ENCODE measurements around the gene HOXA13. TPM values are rescaled to one million over a fixed set of nuclear protein-coding genes. Genes with fewer than 3 reads are reported as not detected.

Gene HOXA13
- total RNA-seq, 1 experiment from 2014 or later = not detected

- Histone ChIP-seq H4K20me1 (ENCODE audit: control insufficient read depth, insufficient read depth, insufficient read length) (no peaks in the 10 kb centered on the region), H4K5ac (ENCODE audit: insufficient read length, low read depth, low read length) (no peak overlapping the region), H2BK15ac (ENCODE audit: low read depth, low read length) (no peak overlapping the region), H3K14ac (ENCODE audit: insufficient read depth, low read length) (no peak overlapping the region), H3K23me2 (ENCODE audit: insufficient read length, low read depth, low read length, poor library complexity, severe bottlenecking) (no peaks in the 10 kb centered on the region), H3K27me3 (ENCODE audit: insufficient read depth, low read length) (peaks cover 97% of the 10 kb centered on the region), H3K79me1 (ENCODE audit: insufficient read depth, low read depth, low read length, poor library complexity, severe bottlenecking) (no peaks in the 10 kb centered on the region), H3K4me2 (ENCODE audit: insufficient read depth, insufficient read length, low read length) (no peak overlapping the region), H2BK20ac (ENCODE audit: low read depth, low read length, poor library complexity, severe bottlenecking) (no peak overlapping the region), H2BK12ac (ENCODE audit: insufficient read length, low read depth, low read length) (no peak overlapping the region), H3K4me1 (ENCODE audit: insufficient read depth, low read length) (no peaks in the 10 kb centered on the region), H3K4ac (ENCODE audit: low read depth, low read length) (no peak overlapping the region), H3K56ac (ENCODE audit: insufficient read length, low read depth, low read length) (no peak overlapping the region), H4K8ac (replicated peaks; ENCODE audit: insufficient read length, low read depth, low read length) (no peak overlapping the region), H2AFZ (ENCODE audit: low read length) (no peak overlapping the region), H2BK120ac (ENCODE audit: low read depth, low read length, poor library complexity, severe bottlenecking) (no peak overlapping the region), H3K79me2 (ENCODE audit: insufficient read depth, low read length) (no peaks in the 10 kb centered on the region), H3K9me3 (ENCODE audit: control insufficient read depth, low read depth, low read length) (no peaks in the 10 kb centered on the region), H3K18ac (ENCODE audit: insufficient read length, low read depth, low read length) (no peak overlapping the region), H3K9ac (ENCODE audit: extremely low read depth, insufficient read length, low read length) (no peak overlapping the region), H3K23ac (ENCODE audit: insufficient read length, low read depth, low read length) (no peak overlapping the region), H2AK5ac (ENCODE audit: insufficient read length, low read length) (no peak overlapping the region), H4K91ac (ENCODE audit: insufficient read length, low read depth, low read length) (no peak overlapping the region), H3T11ph (ENCODE audit: low read length) (no peak overlapping the region), H2BK5ac (ENCODE audit: insufficient read length, low read length) (no peak overlapping the region), H3K27ac (ENCODE audit: insufficient read length, low read depth, low read length) (no peak overlapping the region)
- H3K27me3 Mint-ChIP-seq (ENCODE audit: low read depth) = peaks cover 100% of the 10 kb centered on the region
- H3K36me3 Mint-ChIP-seq (ENCODE audit: insufficient read depth in 1 of 3, low read depth in 3 of 3) = peaks cover 0 to 2% (median 0%) of the 10 kb centered on the region in 3 experiments; a peak in 3 of 7 replicates
- H3K9me3 Mint-ChIP-seq = peaks cover 1 to 14% of the 10 kb centered on the region in 2 experiments; a peak in 3 of 5 replicates
- H3K4me1 Mint-ChIP-seq = peaks cover 17 to 44% of the 10 kb centered on the region in 2 experiments
- H3K27ac Mint-ChIP-seq = no peak overlapping the region
- peak; percentile 60 for DNase-seq
- TF ChIP-seq CTCF (conservative IDR thresholded peaks at IDR 0.05) = no peak
- WGBS (ENCODE audit: extremely low coverage, insufficient read length, low lambda C conversion rate) = no CpG with 5 or more reads among the region's 49 CpGs
- H3K4me3 Mint-ChIP-seq = peak overlapping the region; percentile 12 to 73; a peak in 4 of 5 replicates
Observed at GRCh38 chr7:27188386-27189294, 11.3 kb downstream of the HOXA13 start.

Data from H9 (cell line).